Endothelial cell of umbilical vein (primary cell): ENCODE data around the gene AGBL4.

Source experiments
- FOS ChIP-seq: IDR thresholded peaks from 2 replicates; pipeline ENCODE4 v1.6.1; 2011; ENCODE audit warnings: mild to moderate bottlenecking, low read length, moderate library complexity, borderline replicate concordance; ENCODE audit not compliant: insufficient read depth
- POLR2A ChIP-seq: IDR thresholded peaks from 2 replicates; pipeline ENCODE4 v1.6.1; 2012; ENCODE audit warnings: low read depth, mild to moderate bottlenecking, control low read depth, low read length
- POLR2AphosphoS5 ChIP-seq: IDR thresholded peaks from 2 replicates; pipeline ENCODE4 v1.6.1; 2012; ENCODE audit warnings: low read depth, mild to moderate bottlenecking, control low read depth, low read length, moderate library complexity; ENCODE audit not compliant: insufficient read depth
- TF ChIP-seq, protein P1 (sequence below), 2 donors: IDR thresholded peaks; 1 replicate in 1 of 2; 2 replicates in 1 of 2; pipeline ENCODE4 v1.5.1; 2011; ENCODE audit warnings: low read length in 2 of 2, mild to moderate bottlenecking in 2 of 2, moderate library complexity in 2 of 2, control low read depth in 1 of 2, inconsistent platforms in 1 of 2, low read depth in 1 of 2; ENCODE audit not compliant: insufficient read depth in 1 of 2; ENCODE audit errors: extremely low read depth in 1 of 2
- TF ChIP-seq, protein P2 (sequence below): IDR thresholded peaks from 2 replicates; pipeline ENCODE4 v1.6.1; 2011; ENCODE audit not compliant: insufficient read depth, insufficient read length

GRCh38 chr1:49293016-49293415, 730.7 kb downstream of the AGBL4 start:
- TF ChIP-seq FOS (no peak), POLR2AphosphoS5 (no peak), POLR2A (no peak)
- TF ChIP-seq, protein P1, sequence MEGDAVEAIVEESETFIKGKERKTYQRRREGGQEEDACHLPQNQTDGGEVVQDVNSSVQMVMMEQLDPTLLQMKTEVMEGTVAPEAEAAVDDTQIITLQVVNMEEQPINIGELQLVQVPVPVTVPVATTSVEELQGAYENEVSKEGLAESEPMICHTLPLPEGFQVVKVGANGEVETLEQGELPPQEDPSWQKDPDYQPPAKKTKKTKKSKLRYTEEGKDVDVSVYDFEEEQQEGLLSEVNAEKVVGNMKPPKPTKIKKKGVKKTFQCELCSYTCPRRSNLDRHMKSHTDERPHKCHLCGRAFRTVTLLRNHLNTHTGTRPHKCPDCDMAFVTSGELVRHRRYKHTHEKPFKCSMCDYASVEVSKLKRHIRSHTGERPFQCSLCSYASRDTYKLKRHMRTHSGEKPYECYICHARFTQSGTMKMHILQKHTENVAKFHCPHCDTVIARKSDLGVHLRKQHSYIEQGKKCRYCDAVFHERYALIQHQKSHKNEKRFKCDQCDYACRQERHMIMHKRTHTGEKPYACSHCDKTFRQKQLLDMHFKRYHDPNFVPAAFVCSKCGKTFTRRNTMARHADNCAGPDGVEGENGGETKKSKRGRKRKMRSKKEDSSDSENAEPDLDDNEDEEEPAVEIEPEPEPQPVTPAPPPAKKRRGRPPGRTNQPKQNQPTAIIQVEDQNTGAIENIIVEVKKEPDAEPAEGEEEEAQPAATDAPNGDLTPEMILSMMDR (IDR thresholded peaks at IDR 0.05; ENCODE audit: extremely low read depth in 1 of 2, insufficient read depth in 1 of 2, low read depth in 1 of 2, low read length in 2 of 2): no peak
- TF ChIP-seq, protein P2, sequence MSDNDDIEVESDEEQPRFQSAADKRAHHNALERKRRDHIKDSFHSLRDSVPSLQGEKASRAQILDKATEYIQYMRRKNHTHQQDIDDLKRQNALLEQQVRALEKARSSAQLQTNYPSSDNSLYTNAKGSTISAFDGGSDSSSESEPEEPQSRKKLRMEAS: no peak
